IPS DF 19.7 (cell line): Measurements from ENCODE around the gene CCDC80.
A peak's percentile ranks its signal among the peaks of the same experiment; 100 is the strongest.
"Not testable (repeated sequence)": the region's sequence is repeated elsewhere in the genome, so short reads cannot be mapped to it uniquely, and the experiment has no call there.

Experiments used
- DNase-seq: peaks from one replicate; pipeline ENCODE4 v3.0.0-alpha.2; 2013; ENCODE audit warnings: low read depth, low spot score

CCDC80 gene

DNA sequence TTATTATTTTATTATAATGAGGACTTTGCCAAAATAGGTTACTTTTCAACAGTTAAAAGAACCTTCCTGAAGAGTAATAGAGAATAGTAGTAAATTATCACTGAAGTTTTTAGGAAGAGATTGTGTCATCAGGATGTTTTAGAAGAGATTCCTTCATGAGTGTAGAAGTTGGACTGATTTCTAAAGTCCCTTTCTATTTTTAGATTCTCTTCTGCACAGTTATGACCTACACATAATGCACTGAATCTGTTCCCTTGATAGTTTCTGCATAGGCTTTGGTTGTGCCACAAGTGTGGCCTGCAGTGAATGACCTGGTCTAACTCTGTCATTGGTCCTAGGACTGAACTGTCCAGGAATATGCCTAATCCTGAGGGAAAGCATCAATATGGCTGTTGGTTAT is 55.2 kb downstream of the CCDC80 start:
- DNase-seq, result no peak

DNA sequence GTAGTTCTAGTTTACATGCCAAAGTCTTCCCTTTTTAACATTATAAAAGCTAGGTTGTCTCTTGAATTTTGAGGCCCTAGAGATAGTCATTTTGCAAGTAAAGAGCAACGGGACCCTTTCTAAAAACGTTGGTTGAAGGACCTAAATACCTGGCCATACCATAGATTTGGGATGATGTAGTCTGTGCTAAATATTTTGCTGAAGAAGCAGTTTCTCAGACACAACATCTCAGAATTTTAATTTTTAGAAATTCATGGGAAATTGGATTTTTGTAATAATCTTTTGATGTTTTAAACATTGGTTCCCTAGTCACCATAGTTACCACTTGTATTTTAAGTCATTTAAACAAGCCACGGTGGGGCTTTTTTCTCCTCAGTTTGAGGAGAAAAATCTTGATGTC is 57.8 kb downstream of the CCDC80 start:
- DNase-seq, result no peak

DNA sequence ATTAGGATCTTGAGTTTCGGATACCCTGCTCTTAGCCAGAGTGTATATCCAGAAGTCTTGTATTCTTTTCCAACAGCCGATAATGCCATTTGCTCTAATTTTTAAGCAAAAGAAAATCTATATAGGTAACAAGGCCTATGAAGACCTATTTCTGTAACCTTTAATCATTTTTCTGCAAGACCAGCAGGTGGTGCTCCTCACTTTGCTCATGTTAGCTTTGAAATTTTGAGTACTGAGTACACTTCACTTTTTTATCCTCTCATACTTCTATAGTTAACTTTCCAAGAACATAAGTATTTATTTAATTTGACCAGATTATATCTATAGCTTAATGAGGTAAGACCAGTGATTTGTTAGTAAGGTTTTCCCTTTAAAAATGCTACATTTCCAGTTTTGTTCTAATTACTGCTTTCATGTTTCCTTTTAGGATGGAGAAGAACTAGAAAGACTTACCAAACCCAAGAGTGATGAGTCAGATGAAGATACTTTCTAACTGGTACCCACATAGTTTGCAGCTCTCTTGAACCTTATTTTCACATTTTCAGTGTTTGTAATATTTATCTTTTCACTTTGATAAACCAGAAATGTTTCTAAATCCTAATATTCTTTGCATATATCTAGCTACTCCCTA is 58.6 kb downstream of the CCDC80 start:
- DNase-seq, result no peak

DNA sequence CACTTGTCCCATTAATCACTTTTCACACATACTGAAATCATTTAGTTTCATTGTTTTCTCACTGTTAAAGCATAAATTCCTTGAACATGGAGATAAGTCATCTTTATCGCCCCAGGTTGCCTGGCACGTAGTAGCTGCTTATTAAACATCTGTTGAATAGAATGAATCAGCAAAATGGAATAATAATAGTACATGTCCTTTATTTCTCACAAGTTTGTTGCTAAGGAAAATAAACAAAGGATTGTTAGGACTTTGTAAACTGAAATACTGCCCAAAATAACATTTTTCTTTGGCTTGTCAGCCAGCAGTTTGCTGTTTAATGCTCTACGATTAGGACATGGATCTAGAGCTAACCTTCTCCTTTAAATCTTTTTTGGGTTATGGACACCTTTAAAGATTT is 61.2 kb downstream of the CCDC80 start:
- no peak for DNase-seq

DNA sequence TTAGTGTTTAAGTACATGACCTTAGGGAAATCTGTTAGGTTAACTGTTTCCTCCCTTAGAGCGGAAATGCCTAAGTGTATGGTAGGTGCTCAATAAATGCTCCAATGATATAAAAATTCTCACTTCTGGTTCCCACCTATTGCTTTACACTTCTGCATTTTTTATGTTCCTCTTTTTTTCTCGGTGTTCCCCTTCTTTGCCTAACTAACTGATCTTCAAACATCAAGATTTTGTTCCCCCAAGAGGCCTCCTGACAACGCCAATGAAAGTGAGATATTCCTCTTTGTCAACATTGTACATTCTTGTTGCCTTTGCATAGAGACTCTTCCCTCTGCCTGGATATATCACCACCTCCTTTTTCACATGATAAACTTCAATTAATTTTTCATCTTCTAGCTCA is 61.7 kb downstream of the CCDC80 start:
- no peak for DNase-seq

DNA sequence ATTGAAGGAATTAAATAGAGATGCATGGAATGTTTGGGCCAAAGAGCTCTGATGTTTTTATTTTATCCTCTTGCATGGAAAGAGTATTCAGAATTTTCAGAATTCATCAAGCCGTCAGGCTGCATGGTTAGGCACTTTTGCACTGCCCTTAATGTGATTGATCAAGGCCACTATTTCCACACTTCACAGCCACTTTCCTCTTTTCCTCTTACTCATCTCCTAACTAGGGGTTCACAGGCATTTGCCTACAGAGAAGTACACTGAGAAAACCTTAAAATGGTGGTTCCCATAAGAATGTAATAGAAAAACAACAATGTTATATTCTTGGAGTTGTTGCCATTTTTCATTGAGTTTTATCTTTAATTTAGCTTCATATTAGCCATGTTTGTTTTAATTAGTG is 68.2 kb downstream of the CCDC80 start:
- DNase-seq, result no peak

DNA sequence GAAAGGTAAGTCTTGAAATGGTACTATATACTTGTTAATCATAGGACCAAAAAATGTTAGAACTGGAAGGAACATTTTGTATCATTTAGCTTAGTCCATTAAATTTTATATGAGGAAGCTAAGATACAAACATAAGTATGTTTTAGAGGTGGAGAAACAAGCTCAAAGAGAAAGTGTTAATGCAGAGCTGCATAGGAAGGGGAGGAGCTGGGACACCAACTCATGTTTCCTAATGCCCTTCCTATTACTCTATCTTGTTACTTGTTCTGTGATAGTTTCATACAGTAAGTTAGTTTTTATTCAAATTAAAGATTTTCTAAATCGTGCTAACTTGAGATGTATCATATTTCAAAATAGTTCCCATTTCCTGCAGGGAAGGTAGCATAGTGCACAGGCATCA is 71.7 kb downstream of the CCDC80 start:
- DNase-seq, result no peak

DNA sequence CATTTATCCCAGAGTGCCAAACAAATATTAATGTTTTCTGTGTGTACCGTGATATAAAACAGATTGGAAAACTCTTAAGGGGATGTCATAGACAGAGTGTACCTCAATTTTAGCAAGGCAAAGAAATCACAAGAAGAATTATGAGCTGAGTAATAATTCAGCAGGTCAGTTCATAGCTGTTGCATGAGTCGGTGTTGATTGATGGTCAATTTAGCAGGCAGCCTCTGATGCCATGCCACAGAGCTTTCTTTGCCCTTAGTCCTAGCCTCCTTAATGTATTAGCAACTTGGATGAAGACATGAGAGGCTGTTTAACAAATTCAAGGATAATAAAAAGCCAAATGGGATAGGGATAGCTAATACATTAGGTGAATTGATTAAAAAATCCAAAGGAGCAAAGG is 72.3 kb downstream of the CCDC80 start:
- DNase-seq, result no peak

DNA sequence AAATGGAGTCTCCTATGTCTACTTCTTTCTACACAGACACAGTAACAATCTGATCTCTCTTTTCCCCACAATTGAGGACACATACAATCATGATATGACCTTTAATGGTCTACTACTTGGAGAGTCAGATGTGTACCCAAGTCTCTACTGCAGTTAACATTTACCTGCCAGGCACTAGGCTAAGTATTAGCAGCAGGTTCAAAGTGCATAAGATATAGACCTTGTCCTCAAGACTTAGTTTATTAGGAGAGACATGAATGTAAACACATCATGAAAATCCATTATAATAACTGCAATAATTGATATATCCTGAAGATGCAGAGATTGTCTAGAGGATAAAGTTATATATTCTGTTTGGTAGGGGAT is 76.0 kb downstream of the CCDC80 start:
- no peak for DNase-seq

DNA sequence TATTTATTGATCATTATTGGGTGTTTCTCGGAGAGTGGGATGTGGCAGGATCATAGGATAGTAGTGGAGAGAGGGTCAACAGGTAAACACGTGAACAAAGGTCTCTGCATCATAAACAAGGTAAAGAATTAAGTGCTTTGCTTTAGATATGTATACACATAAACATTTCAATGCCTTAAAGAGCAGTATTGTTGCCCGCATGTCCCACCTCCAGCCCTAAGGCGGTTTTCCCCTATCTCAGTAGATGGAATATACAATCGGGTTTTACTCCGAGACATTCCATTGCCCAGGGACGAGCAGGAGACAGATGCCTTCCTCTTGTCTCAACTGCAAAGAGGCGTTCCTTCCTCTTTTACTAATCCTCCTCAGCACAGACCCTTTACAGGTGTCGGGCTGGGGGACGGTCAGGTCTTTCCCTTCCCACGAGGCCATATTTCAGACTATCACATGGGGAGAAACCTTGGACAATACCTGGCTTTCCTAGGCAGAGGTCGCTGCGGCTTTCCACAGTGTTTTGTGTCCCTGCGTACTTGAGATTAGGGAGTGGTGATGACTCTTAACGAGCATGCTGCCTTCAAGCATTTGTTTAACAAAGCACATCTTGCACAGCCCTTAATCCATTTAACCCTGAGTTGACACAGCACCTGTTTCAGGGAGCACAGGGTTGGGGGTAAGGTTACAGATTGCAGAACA is 76.5 kb downstream of the CCDC80 start:
- DNase-seq, result not testable (repeated sequence)

DNA sequence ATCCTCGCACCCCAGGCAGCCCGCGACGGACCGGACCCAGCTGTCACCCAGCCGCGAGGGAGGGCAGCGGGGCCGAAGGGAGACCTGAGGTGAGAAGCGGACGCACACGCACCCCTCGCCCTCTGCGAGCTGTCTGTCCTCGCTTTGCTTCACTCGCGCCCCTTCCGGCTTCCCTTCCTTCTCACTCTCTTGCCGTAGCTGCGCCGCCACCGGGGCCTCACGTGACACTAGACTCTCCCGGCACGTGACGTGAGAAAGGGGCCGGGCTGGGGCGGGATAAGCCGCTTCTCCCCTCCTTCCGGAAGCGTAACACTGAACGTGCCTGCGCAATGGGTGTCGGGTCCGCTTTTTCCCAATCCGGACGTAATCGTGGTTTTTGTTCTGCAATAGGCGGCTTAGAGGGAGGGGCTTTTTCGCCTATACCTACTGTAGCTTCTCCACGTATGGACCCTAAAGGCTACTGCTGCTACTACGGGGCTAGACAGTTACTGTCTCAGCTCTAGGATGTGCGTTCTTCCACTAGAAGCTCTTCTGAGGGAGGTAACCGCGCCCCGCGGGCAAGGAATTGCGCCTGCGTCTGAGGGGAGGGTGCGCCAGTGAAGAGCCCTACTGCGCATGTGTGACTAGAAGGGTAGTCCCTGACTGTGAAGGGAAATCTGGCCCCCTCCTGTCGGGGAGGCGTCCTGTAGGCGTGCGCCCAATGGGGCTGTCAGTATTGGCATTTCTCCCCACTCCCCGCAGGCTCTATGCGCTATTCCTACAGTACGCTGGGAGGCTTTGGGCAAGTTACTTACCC is 79.0 kb downstream of the CCDC80 start, which contains the start of the genes ATG3 and SLC35A5:
Gene ATG3, minus strand, starts transcription at position 229 of the 796 bp plus-strand sequence. CDS start 434 bp downstream, outside the sequence.
Gene SLC35A5, plus strand, starts transcription at position 312 of the 796 bp plus-strand sequence. CDS start 1,359 bp downstream, outside the sequence.
- peak; percentile 85 for DNase-seq

DNA sequence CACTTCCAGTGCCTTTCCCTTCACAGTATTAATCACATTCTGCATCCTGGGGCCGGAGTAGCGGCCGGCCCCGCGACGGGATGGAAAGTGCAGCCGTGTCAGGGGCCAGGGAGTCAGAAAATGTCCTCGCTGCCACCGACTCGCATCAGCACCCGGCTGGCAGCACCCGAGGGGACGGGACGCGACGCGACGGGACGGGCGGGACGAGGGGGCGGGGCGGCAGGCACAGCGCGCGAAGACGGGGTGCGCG is 79.5 kb downstream of the CCDC80 start:
- DNase-seq, result no peak

DNA sequence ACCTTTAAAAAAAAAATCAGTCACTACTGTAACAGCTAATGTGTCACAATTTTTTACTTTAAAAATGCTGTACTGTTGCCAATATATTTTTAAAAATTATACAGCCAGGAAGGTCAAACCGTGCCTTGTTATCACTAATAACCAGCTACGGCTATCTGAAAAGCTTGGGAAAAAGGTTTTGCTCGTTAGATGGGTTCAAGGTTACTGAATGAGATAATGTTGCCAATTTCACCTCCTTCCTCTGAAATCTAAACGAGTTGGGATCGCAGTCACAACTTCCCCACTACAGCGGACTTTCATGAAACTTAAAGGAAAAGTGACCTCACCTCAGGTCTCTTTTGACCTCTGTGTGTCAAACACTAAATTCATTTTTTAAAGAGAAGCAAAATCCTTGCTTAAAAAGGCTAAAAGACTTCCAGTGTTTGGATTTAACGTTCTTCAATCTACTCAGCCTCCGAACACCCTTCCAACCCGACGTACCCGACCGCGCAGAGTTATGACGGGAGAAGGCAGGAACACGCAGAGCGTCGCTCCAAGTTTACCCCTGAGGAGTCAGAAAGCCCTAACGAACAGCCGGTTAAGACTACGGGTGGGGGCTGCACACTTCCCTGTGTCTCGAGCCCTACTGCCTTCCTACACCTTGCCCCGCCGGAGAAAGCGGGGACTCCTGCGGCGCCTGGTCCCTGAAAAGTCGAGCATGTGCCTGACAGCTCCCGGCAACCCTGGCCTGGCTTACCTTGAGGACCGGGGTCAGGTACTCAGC is 80.0 kb downstream of the CCDC80 start:
- no peak for DNase-seq

DNA sequence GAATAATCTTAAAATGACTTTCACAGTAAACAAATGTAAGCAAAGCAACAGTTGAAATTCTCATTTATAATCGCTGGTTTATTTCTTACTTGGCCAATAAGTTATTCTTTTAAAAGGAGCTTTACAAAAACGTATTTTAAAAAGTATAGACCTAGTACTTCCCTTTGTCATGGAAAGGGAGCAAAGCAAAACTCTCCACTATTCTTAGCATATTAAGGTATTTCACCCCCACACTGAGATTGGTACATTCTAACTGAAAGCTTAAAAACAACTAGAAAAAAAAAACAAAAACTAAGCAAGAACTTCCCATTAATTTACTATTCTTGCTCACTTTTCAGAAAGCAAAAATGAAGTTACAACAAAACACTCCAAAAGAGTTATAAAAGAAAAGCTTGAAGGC is 80.6 kb downstream of the CCDC80 start:
- DNase-seq, result no peak

DNA sequence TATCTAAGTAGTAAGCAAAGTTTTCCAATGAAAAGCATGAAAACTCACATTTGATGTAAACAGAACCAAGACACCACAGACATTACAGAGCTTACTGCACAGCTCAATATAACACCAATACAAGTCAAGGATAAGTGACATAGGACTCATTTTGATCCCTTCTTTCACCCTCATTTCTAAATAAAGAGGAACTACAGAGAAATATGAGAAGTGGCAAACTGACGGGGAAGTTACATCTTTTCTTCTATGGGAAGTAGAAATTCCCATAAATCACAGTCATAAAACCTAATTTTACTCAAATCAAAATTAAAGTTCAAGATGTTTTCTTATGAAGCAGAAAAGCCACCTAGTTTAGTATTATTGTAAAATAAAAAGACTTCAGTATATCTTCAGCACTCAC is 83.0 kb downstream of the CCDC80 start:
- no peak for DNase-seq

DNA sequence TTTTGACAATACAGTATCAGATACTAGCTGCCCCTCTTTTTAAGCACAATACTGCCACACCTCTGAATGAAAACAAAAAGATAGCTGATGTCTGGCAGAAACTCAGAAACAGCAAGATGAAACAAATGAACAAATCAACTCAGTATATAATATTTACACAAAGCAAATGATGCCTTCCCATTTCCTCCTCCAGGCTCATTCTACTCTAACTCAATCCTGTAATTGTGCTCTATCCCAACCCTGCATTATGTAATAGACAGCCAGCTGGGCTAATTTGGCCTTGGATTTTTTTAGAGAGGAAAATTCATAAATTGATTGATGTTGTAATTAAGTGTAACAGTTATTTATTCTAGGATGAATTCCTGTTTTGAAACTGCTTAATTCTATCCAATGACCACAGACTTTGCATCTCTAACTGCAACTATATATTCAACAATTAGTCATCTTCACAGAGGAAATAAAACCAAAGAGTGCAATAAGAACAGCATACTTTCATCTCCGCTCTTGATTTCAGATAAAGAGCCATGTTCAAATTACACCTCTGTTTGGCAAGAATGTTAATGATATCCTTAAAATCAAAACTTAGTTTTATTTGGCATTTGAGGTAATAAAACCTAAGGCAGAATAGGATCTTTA is 85.3 kb downstream of the CCDC80 start:
- no peak for DNase-seq

DNA sequence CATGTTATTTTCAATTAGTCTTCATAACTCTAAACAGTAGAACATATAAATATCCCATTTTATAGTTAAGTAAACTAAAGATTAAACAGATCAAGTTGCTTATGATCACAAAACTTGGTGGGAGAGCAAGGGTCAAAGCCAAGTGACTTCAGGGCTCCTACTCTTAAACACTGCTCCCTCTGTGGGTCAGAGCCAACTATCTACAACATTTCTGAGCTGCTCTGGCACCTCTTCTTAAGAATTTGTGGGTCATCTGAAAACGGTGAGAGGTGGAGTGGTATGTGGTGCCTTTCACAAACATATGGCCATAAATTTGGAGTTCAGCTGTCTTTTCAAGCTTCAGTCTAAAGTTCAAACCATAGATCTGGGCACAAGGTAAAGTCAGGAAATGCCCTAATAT is 90.1 kb downstream of the CCDC80 start:
- no peak for DNase-seq
